H1 (cell line): ENCODE data around the gene ADAT3. TPM values are rescaled to one million over a fixed set of nuclear protein-coding genes. Genes with fewer than 3 reads are reported as not detected.

Experiments used
- CBX8 ChIP-seq: fragments of 300-800, 300-1000 bp; sonication (generic); IDR thresholded peaks from 2 replicates; pipeline ENCODE4 v1.7.1; 2016; ENCODE audit warnings: low read depth, low read length, borderline replicate concordance
- GABPA ChIP-seq: IDR thresholded peaks from 2 replicates; pipeline ENCODE4 v1.6.1; 2011; ENCODE audit warnings: mild to moderate bottlenecking, low read length, moderate library complexity, borderline replicate concordance; ENCODE audit not compliant: insufficient read depth
- PHF8 ChIP-seq: fragments of 200-600 bp; sonication (generic); conservative IDR thresholded peaks from 2 replicates; pipeline ENCODE4 v1.7.1; 2012; ENCODE audit warnings: low read depth, mild to moderate bottlenecking, inconsistent platforms, low read length, moderate library complexity
- POLR2AphosphoS5 ChIP-seq: IDR thresholded peaks from 2 replicates; pipeline ENCODE4 v1.6.1; 2011; ENCODE audit warnings: low read depth, low read length
- SIN3A ChIP-seq, 2 experiments: IDR thresholded peaks in 1 of 2; conservative IDR thresholded peaks in 1 of 2; 2 replicates each; pipeline ENCODE4 v1.6.1; 2011 to 2012; ENCODE audit warnings: low read length in 2 of 2, improper control_type of control experiment in 1 of 2, low read depth in 1 of 2, mild to moderate bottlenecking in 1 of 2
- SIRT6 ChIP-seq: IDR thresholded peaks from one replicate; pipeline ENCODE4 v1.7.1; 2012; ENCODE audit warnings: low read length, inconsistent platforms
- SIX5 ChIP-seq: IDR thresholded peaks from 2 replicates; pipeline ENCODE4 v1.6.1; 2011; ENCODE audit warnings: mild to moderate bottlenecking, low read depth, low read length
- TAF7 ChIP-seq: optimal IDR thresholded peaks from 2 replicates; pipeline ENCODE3; 2011; ENCODE audit warnings: low read depth, mild to moderate bottlenecking, inconsistent platforms, low read length, moderate library complexity, borderline replicate concordance
- TBP ChIP-seq: IDR thresholded peaks from 2 replicates; pipeline ENCODE4 v1.6.1; 2011; ENCODE audit warnings: low read depth, low read length, improper control_type of control experiment
- TEAD4 ChIP-seq: IDR thresholded peaks from 2 replicates; pipeline ENCODE4 v1.6.1; 2012; ENCODE audit warnings: low read depth, low read length, inconsistent platforms, mixed read lengths
- ZNF274 ChIP-seq: IDR thresholded peaks from 2 replicates; pipeline ENCODE4 v1.7.0; 2012; ENCODE audit warnings: low read length, borderline replicate concordance; ENCODE audit errors: extremely low read depth
- polyA plus RNA-seq, 7 experiments: library from polyadenylated mRNA; depleted of rRNA in 3 of 7; stranded (reverse) in 5 of 7; unstranded in 2 of 7; fragments of >200 nt in 5 of 7; fragments of 200-250 nt in 2 of 7; gene quantifications; 1 replicate in 5 of 7; 2 replicates in 1 of 7; 4 replicates in 1 of 7; pipeline versions ENCODE4 v1.2.1 to v1.2.3, GENCODE V29; 2011 to 2013; ENCODE audit warnings: missing spikeins in 2 of 7, mixed read lengths in 2 of 7
- total RNA-seq: library from RNA; stranded (reverse); fragmentation: NEBNext Ultra II Directional; extraction: Animal tissue kit (Norgen Biotek cat#: 25700); gene quantifications from 2 replicates; pipeline ENCODE4 v1.2.1, GENCODE V29; 2021
- TF ChIP-seq, protein P1 (sequence below): IDR thresholded peaks from 2 replicates; pipeline ENCODE4 v1.6.1; 2012; ENCODE audit warnings: inconsistent platforms

The ADAT3 gene
- total and polyA plus RNA-seq, 2 of the 8 experiments (the other 6 are each of a cell fraction or from before 2014, with no cell fraction given) = 5.4 to 10.8 TPM

DNA sequence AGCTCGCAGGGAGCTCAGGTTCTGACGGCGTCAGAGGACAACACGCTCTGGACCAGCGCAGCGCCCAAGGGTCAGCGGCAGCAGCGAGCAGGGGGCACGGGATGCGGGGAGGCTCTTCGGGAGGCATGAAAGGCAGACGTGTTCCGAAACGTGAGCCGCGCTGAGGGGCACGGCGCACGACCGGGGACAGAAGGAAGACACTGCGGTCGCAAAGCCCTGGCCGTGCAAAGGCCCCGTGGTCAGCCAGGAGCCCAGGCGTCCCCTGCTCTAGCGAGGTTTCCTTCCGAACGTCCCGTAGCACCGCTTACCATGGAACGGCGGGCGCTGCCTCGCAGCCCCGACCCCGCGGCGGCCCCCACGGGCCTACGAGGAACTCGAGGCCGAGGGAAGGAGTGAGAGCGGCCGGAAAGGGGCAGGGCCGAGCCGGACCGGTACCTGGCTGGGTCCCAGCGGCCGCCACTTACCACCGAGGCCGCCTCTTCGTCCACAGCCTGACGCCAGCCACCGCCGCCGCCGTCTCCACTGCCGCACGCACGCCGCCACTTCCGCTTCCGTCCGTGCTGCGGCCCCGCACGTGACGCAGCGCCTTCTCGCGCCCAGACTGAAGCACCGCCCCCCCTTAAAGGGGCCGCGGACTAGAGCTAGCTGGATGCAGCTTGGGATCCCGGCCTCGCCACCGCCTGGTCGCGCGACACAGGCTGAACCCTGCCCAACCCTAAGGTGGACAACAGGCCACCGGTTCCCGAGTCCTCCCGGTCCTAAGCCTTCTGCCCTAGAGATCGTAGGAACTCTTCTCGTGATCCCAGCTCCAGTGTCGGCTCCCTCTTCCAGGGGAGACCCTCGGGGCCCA lies 29.3 kb upstream of the ADAT3 start (continued):
- TF ChIP-seq TBP (peak; percentile 41; the same call in 1 of the 2 replicates), SIX5 (no peak), ZNF274 (no peak), SIRT6 (no peak), CBX8 (no peak), PHF8 (peak; percentile 92), GABPA (peak; percentile 86), POLR2AphosphoS5 (peak; percentile 88), TAF7 (no peak), SIN3A (conservative IDR thresholded peaks at IDR 0.05 in 1 of 2, IDR thresholded peaks at IDR 0.05 in 1 of 2; ENCODE audit: low read depth in 1 of 2, low read length in 2 of 2) (peak in 1 of 2 experiments; percentile 76; a peak in 2 of 4 replicates), TEAD4 (no peak)
- TF ChIP-seq, protein P1, sequence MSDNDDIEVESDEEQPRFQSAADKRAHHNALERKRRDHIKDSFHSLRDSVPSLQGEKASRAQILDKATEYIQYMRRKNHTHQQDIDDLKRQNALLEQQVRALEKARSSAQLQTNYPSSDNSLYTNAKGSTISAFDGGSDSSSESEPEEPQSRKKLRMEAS = peak; percentile 96
- TF ChIP-seq, all 59 proteins: peak for 17
